ENCODE measurements around the gene ULBP2.
A peak's percentile ranks its signal among the peaks of the same experiment; 100 is the strongest.
"Not testable (repeated sequence)": the region's sequence is repeated elsewhere in the genome, so short reads cannot be mapped to it uniquely, and the experiment has no call there.

ULBP2 gene, protein sequence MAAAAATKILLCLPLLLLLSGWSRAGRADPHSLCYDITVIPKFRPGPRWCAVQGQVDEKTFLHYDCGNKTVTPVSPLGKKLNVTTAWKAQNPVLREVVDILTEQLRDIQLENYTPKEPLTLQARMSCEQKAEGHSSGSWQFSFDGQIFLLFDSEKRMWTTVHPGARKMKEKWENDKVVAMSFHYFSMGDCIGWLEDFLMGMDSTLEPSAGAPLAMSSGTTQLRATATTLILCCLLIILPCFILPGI

DNA sequence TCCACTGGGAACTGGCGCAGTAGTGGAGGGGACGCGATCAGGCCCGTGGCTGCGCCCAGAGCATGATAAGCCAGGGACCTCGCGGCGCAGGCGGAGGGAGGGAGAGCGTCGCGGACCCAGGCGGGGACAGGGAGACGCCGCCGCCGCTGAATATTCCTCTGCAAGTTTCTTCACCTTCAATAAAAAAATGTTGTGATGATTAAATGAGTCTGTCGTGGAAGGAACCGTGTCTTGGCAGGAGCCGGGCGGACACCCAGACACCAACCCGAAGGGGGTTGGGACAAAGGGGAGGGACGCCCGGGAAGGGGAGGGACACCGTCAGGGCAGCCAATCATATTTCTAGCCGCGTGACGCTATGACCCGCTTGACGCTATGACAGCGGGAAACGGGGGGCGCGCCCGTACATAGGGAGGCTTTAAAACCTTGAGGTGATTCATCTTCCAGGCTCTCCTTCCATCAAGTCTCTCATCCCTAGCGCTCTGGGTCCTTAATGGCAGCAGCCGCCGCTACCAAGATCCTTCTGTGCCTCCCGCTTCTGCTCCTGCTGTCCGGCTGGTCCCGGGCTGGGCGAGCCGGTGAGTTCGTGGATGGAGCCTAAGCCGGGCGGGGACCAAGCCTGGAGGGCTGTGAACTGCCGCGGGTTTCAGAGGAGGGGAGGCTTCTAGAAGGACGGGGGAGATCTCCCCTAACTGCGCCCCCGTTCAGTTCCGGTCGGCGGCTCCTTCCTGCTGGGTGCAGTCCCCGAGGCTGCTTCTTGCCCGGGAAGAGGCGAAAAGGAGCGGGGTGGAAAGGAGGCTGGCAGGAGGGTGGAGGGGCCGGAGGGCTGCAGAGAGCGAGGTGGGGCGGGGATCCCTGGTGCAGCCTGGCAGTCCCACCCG is at the start of gene ULBP2:
ULBP2 (plus strand) TSS at position 432 of the 878 bp plus-strand sequence; CDS start at position 491, 59 bp downstream.
- peak; percentile 48 to 62 (median 54) for DNase-seq

DNA sequence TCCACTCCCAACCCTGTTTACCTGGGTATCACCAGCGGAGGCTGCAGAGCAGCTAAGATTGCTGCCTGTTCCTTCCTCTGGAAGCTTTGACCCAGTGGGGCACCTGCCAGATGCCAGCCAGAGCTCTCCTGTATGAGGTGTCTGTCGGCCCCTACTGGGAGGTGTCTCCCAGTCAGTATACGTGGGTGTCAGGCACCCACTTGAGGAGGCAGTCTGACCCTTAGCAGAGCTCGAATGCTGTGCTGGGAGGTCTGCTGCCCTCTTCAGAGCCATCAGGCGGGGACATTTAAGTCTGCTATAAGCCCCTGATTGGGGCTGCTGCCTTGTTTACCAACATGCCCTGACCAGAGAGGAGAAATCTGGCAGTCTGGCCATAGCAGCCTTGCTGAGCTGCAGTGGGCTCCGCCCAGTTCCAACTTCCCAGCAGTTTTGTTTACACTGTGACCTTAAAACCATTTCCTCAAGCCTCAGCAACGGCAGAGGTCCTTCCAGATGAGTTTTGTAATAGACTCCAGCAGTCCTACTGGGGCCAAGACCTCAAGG is 46.7 kb upstream of the ULBP2 start:
- no peak for DNase-seq

DNA sequence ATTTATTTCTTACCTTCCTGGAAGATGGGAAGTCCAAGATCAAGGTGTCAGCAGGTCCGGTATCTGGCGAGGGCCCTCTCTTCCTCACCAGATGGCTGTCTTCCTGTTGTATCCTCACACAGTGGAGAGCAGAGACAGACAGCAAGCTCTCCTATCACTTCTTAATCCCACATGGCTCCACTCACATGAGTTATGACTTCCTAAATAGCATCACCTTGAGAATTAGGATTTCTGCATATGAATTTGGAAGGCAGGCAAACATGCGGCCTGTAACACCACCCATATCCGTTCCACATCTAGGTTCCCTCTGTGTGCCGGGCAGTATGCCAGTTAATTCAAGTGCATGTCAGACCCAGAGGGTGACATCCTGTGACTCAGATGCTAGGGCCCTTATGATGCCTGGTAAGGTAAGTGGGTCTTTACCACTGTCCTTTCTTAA is 46.0 kb upstream of the ULBP2 start:
- DNase-seq, result no peak

DNA sequence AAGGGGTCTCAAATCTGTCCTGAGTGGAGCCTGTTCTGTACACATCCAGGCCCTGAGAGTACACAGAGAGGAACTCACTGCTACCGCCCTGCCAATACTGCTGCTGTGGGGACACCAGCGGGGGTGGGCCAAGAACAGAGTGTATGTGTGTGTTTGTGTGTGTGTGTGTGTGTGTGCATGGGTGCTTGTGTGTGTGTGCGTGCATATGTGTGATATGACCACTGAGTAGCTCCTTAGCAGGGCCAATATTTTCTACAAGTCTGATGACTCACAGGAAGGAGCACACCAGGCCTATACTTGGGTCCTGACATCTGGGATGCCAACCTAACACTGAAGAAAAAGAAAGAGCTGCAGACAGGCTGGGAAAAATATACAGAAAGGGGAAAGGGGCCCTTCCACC is 45.3 kb upstream of the ULBP2 start:
- DNase-seq, result no peak

DNA sequence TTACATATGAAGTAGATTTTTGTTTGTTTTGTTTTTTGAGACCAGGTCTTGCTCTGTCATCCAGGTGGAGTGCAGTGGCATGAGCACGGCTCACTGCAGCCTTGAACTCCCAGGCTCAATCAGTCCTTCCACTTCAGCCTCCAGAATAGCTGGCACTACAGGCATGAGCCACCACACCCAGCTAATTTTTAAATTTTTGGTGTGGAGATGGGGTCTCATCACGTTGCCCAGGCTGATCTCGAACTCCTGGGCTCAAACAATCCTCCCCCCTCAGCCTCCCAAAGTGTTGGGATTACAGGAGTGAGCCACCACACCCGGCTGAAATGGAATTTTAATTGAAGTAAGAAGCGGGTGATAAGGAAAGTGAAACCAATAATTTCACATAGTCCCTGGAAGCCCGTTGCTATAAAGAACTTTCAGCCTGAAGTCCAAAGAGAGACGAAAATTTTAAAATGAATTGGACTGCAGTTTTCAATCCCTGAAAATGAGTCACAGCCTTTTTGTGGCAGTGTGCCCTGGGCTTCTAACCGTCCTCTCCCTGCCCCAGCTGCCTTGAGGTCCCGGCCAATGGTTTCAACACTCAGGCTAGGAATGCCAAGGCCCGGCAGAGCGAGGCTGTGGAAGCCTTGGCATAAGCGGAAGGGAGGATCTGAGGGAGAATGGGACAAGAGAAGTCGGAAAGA is 44.7 kb upstream of the ULBP2 start:
- DNase-seq, result no peak

DNA sequence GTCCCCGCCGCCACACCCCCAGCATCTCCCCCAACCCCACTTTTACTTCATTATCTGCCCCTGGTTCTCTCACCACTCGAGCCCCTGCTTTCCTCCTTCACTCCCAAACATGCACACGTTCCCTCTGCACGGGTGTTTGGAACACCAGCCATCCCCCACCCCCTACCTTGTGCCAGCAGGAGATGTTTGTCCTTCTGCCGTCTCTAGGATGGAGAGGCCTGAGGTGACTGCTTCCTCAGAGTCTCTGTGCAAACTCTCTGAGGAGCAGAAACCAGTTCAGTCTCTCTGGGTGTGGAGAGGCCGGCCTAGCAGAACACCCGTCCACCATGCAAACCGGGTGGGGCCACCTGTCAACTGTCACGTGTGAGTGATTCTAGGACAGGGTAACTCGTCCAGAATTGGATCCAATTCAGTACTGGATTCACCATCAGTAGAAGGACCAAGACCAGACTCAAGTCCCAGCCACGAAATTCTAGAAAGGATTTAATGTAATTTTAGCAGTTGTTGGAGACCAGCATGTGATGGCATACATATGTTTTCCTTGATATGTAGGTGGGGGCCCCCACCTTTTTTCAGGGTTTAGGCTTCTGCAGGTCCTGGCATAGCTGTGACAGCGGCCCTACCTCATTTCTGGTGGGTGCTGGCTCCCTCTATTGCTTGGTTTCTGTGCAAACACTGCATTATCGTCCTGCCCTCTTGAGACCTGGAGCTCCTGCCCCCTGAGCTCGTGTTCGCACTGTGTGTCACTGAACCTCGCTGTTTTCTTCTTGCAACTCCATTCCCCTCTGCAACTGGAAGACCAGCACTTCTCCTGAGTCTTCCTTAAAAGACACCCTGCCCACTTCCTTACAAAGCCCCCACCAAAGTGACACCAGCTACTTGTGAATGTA is 43.7 kb upstream of the ULBP2 start, which contains the start of gene RAET1E:
RAET1E (minus strand) TSS at position 259 of the 890 bp plus-strand sequence. CDS start 7,212 bp downstream, outside the sequence.
- DNase-seq, result no peak

DNA sequence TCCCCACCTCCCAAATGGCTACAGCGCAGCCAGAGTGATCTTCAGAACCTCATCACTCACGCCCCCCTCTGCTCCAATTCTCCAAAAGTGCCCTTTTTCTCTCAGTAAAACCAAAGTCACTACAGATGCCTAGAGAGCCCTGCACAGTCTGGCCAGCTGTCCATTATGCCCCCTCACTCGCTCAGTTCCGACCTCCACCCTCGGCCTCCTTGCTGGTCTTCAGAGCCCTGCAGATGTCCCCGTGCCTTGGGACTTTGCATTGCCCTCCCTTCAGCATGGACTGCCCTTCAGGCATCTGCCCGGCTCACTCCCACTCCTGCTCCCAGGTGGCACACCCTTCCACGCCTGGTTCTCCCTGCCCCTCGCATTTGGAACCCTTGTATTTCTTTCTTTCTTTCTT is 42.8 kb upstream of the ULBP2 start:
- DNase-seq, result no peak

DNA sequence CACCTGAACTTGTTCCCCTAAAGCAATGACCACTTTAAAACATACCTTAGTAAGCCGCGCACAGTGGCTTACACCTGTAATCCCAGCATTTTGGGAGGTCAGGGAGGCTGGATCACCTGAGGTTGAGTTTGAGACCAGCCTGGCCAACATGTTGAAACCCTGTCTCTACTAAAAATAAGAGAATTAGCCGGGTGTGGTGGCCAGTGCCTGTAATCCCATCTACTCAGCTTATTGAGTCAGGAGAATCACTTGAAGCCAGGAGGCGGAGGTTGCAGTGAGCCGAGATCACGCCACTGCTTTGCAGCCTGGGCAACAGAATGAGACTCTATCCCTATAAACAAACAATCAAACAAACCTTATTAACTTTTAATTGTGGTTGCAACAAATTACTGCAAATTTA is 42.3 kb upstream of the ULBP2 start:
- no peak for DNase-seq

DNA sequence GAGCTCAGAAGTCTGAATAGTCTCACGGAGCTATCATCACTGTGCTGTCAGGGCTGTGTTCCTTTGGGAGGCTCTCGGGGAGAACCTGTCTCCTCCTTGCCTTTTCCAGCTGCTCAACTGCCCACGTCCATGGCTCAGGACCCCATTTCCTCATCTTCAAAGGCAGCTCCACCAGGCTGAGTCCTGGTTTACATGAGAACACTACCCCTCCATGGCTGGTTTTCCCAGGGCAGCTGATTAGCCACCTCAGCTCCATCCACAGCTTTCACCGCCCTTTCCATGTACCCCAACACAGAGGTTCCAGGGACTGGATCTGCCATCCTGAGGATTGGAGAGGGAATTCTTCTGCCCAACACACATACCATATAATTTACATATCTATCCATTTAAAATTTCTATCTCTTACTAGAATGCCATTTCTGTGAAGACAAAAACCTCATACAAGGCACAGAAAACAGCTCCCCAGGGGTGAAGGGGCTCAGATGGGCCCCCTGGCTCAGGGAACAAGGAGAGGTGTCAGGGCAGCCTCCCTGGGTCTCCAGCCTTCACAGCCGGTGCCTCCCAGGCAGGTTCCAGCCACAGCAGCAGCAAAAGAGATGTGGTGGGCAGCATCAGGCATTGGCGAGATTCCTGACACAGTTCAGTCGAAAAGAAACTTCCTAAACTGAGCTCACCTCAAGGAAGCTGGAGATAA is 41.7 kb upstream of the ULBP2 start:
- DNase-seq, result no peak

DNA sequence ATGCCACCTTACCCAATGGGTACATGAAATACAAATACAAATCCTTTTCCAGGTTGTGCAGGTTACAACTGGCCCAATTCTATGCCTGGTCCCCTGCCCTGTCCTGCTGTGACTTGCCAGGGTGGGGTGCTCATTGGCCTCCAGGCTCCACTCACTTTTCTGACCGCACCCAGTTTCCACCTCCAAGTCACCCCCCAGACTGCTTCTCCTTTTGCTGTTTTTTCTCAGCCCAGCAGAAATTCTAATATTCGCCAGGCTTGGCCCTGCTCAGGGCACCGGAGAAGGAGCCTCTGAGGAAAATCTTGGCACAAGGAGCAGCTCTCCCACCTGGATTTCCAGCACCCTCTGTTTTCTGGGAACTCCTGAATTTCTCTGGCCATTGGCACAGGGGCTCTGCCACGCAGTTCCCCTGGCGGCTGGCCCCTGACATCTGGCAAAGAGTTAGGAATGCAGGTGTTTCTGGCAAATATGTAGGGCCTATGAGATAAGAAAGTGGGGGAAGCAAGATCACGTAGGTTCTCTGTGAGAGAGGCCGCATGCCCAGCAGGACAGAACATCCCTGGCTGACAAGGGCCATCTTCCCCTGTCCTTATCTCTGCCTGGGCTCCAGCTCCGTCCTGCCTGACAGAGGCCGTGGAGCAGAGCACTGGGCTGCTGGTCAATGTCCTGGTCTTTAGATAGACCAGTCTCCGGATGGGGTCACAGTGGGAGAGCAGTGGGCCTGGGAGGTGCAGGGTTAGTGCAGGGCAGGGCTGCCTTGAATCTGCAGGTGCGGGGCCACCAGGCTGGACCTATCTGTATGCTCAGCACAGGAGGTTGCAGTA is 41.0 kb upstream of the ULBP2 start:
- DNase-seq, result no peak

DNA sequence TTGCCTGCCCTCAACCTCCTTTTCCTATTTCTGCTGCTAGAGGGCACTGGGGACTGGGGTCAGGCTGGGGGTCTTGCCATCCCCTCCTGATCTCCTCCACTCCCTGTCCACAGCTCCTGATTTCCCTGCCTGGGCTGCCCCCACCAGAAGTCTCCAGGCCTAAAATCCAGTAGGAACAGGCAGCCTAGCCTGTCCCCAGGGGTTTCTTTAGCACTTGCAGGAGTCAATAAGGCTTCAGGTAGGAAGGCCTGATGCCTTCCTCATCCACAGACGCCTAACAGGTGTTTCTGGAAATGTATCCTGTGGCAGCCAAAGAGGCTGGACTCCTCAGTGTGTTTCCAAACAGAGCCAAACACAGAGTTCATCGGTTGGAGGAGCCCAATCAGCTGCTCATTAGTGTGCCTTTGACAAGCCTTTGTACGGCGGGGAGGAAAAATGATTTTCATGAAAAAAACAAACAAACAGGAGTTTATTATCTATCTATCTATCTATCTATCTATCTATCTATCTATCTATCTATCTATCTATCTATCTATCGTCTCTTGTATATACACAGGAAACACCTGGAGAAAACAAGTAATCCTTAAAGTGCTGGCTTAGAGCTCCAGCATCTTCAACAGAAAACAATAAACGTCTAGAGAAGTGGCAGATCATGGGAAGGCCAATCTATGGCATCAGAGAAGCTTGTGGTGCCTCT is 40.2 kb upstream of the ULBP2 start:
- no peak for DNase-seq

DNA sequence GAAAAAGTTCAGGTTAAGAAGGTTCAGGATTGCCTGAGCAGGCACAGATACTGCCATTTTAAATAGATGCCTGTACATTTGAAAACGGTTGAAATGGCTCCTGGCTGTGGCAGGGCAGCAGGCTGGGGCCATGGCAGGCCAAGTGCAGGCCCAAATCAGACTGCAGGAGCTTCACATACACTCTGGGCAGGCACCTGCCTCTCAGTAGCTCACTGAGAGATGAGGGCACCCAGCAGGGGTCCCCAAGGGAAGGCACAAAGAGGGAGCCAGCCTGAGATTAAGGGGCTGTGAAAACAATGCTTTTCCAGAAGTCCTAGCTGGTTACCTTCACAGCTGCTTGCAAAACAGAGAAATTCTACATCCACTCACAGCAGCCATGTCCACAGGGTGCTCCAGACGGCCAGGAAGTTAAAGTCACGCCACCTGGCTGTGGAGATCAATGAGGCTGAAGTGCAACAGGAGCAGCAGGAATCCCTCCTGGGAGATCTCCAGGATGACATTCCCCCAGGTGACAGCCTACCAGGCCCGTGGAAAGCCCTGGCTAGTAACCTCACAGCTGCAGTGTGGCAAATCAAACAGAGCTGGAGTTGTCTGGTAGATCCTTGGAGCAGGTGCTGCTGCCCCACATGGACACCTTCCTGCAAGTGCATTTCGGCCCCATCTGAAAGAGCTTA is 37.7 kb upstream of the ULBP2 start:
- DNase-seq, result no peak

DNA sequence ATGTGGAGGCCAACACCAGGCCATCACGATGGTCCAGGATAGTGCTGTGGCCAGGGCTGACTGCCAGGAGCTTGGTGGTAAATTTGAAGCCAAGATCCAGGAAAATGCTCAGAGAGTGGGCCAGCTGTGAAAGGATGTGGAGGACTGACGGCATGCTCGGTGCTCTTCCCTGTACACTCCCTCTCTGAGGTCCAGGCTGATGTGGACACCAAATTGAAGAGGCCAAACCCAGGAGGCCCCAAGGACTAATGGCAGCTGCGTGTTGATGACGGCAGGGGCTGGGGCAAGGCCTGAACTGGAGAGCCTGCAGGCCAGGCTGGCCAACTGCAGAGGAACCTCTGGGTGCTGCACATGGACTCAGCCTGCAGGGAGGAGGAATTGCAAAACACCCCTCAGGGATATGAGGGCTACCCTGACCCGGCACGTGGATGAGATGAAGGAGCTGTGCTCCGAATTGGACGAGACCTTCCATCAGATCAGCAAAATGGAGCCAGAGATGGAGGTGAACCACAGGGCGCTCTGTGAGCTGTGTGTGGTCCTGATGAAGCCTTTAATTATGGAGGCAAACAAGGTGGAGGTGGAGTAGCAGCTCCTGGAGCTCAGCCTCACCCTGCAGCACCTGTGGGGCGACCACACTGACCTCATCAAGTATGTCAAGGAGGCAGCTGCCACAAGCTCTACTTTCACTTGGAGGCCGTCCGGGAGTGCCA is 37.0 kb upstream of the ULBP2 start:
- DNase-seq, result no peak

DNA sequence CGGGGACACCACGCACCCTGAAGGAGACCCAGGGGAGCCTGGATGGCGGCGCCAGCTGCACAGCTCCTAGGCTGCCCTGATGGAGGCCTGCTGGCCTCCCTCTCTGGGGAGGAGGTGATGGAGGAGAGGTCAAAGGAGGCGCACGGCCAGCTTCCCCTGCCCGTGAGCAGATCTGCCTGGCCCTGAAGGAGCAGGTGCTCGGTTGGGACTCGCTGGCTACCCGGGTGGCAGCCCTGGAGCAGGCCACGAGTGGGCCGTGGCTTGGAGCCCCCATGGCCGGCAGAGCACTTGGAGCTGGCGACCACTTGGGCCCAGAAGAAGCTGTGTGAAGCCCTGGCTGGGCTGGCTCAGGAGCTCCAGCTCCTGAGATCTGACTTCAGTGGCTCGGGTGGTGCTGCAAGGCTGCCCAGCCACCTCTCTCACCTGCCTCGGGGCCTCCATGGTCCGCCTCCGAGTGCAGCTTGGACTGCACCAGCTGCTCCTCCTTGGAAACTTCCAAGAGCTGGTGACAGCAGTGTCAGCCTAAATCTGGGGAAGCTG is 36.4 kb upstream of the ULBP2 start:
- DNase-seq, result no peak

DNA sequence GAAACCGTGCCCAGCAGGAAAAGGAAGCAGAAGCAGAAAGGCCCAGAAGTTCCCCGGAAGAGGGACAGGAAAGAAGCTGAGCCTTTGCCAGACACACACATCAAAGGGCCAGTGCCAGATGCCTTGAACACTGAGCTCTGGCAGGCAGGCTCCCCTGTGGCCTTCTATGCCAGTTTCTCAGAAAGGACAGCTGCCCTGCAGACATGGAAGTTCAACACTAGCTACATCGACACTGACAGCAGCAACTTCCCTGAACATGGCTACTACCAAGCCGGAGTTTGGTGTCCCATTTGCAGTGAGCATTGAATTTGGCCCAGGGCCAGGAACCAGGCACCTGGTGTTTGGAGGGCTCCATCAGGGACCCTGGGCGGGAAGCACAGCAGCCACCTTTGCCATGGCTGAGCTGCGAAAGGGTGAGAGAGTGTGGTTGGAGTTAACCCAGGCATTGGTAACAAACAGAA is 35.9 kb upstream of the ULBP2 start:
- DNase-seq, result no peak

DNA sequence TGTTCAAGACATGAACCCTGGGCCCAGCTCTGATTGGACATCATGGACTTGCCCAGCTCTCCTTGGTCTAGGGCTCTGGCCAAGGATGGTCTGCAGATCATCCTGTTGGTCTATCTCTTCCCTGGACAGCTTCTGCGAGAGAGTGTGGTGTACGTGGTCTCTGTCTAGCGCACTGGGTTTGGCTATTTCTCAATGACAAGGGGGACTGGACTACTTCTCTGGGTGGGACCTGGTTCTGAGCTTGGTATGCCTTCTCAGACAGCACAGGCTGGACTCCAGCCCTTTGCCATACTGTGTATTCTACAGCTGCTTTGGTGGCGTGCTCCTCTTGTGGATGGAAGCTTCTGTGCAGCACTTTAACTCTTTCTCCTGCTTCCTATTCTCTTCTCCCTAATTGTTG is 35.4 kb upstream of the ULBP2 start:
- DNase-seq, result no peak

DNA sequence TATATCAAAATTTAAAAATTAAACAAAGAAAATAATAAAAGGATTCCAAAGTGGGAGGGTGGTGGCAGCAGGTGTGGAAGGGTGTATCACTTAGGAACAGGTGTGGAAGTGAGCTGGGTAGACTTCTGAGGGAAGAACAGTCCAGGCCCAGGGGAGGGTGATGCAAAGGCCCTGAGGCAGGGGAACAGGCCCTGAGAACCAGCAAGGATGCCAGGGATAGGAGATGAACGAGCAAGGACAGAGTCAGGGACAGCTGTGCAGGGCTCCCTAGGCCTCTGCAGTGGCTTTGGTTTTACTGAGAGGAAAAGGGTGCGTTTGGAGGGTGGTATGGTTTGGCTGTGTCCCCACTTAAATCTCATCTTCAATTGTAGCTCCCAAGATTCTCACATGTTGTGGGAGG is 34.5 kb upstream of the ULBP2 start:
- no peak for DNase-seq

DNA sequence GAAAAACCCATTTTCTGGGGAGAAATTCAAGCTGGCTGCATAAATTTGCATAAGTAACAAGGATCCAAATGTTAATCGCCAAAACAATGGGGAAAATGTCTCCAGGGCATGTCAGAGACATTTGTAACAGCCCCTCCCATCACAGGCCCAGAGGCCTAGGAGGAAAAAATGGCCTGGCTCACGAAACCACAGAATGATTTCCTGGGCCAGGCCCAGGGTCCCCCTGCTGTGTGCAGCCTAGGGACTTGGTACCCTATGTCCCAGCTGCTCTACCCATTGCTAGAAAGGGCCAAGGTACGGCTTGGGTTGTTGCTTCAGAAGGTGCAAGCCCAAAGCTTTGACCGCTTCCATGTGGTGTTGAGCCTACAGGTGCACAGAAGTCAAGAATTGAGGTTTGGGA is 33.3 kb upstream of the ULBP2 start:
- not testable (repeated sequence) for DNase-seq
